Umbilical cord (tissue), 2 donors: Measurements from ENCODE around the gene CPAMD8. TPM values are rescaled to one million over a fixed set of nuclear protein-coding genes. Genes with fewer than 3 reads are reported as not detected.
"Not testable (repeated sequence)": the region's sequence is repeated elsewhere in the genome, so short reads cannot be mapped to it uniquely, and the experiment has no call there.

Experiments
- DNase-seq: peaks from one replicate; pipeline ENCODE4 v3.0.0-alpha.2; 2015; ENCODE audit warnings: low spot score
- total RNA-seq: library from RNA; depleted of rRNA; stranded (reverse); fragments of >200 nt; gene quantifications from one replicate; pipeline ENCODE4 v1.2.3, GENCODE V29; 2014; ENCODE audit warnings: low replicate concordance; ENCODE audit not compliant: insufficient read depth

The CPAMD8 gene
- total RNA-seq, 1 donor from 2014 or later, result 11.3 TPM

DNA sequence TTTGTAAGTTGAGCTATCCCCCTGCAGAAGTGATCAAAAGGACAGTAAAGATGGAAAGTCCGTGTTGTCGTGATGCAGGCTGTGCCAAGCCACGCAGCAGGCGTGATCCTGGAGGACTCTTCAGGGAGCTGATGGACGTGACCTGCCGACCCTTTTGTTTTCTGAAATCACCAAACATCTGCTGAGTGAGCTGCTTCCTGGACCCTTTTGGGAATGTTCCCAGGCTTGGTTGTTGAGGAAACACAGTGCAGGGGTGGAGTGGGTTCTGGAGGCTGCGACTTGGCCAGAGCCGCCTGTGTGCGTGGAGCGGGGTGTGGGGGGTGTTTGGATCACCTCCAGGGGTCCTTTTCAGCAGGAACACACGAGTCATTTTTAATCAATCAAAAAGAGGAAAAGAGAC is 15.4 kb upstream of the CPAMD8 start:
- DNase-seq, result peak; percentile 49

DNA sequence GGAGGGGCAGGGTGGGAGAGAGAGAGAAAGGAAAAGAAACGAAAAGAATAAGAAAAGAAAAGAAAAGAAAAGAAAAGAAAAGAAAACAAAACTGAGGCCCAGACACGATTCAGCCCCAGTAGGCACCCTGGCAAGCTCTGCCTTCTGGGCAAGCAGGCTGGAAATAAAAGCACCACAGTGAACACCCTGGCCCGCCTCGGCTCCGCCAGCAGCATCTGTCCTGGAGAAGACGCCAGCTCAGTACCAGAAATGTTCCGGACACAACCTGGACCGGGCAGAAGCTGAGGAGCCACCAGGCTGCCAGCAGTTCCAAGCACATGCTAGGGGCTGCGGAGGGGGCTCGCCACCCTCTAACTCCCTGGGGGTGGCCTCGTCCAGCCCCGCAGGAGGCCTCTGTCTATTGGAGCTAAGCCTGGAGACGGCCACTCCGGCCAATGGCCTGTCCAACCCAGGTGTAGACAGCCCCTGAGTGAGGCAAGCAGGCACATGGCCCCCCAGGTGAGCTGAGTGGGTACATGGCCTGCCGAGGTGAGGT is 11.4 kb upstream of the CPAMD8 start:
- DNase-seq, result no peak

GRCh38 chr19:17037184-17037583 is 10.6 kb upstream of the CPAMD8 start:
- DNase-seq, result no peak

- no peak for DNase-seq
Observed at GRCh38 chr19:17036640-17037039, 10.0 kb upstream of the CPAMD8 start.

- DNase-seq, result no peak
Observed at GRCh38 chr19:17035842-17036424, 9.3 kb upstream of the CPAMD8 start.

GRCh38 chr19:17031741-17032140 is 5.1 kb upstream of the CPAMD8 start:
- no peak for DNase-seq

- DNase-seq, result no peak
Observed at GRCh38 chr19:17027535-17027975, 945 bp upstream of the CPAMD8 start.

DNA sequence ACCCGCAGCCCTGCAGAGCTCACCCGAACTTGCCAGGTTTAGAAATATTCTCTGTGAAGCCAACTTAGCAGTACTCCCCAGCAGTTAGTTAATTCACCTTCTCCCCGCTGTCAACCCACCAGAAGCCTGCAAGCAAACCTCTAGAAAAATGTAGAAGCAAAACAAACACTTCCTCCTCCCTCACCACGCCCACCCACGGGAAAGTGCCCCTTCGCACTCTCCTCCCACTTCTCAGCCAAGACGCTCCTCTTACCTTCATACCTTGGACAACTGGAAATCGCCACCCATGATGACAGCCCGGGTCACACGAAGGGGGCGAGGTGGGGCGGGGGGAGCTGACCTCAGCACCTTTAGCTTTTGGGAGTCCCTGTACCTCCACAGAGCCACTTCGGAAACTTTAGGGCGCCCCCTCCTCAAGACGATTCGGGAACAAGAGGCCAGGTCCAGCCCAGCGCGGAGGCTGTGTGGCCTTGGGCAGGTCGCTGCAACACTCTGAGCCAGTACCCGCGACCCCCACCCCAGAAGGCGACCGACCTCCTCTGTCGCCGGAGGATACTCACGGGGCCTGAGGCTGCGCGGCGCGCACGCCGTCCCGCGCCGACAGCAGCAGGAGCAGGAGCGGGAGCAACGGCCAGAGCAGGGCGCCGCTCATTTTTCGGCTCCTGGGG is 485 bp downstream of the CPAMD8 start:
- DNase-seq, result peak; percentile 31

- DNase-seq, result no peak
Observed at GRCh38 chr19:17025361-17025760, 1.2 kb downstream of the CPAMD8 start.

DNA sequence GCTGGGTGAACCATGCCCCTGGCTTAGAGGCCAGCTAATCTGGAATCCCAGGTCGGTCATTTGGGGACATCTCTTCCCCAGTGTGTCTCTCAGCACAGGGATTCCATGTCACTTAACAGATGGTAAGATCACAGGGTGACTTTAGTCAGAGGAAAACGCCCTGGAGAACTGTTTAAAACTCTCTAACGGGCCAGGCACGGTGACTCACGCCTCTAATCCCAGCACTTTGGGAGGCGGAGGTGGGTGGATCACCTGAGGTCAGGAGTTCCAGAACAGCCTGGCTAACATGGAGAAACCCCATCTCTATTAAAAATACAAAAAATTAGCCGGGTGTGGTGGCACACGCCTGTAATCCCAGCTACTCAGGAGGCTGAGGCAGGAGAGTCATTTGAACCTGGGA is 1.7 kb downstream of the CPAMD8 start:
- DNase-seq, result not testable (repeated sequence)

DNA sequence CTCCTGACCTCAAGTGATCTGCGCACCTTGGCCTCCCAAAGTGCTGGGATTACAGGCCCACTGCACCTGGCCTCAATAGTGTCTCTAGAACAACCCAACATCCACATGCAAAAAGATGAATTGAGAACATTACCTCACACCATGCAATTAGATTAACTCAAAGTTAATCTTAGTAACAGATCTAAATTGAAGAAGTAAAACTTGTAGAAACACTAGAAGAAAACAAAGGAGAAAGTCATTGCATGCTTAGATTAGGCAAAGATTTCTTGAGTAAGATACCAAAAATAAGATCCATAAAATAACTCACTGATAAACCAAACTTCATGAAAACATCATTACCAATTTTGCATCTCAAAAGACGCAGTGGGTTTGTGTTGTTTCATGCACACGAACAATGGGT is 2.8 kb downstream of the CPAMD8 start:
- DNase-seq, result no peak

GRCh38 chr19:17022738-17023137 is 3.9 kb downstream of the CPAMD8 start:
- DNase-seq, result no peak

GRCh38 chr19:17021793-17022590 is 4.6 kb downstream of the CPAMD8 start:
- no peak for DNase-seq

DNA sequence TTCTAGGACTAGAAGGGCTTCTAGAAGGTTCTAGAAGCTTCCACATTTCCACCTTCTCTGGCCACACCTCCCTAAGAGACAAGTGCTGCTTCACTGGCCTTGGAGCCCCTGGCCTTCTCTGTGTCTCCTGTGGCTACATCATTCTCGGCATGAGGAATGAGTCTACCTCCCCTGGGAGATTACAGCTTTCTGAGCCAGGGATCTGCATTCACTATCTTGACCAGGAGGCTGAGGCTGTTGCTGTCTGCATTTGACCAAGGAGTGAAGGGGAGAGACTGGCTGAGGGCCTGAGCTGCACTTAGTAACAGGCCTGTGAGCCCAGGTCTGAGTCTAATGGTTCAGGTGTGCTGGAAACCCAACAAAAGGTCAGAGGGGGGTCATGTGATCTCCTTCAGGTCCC is 5.3 kb downstream of the CPAMD8 start:
- no peak for DNase-seq

DNA sequence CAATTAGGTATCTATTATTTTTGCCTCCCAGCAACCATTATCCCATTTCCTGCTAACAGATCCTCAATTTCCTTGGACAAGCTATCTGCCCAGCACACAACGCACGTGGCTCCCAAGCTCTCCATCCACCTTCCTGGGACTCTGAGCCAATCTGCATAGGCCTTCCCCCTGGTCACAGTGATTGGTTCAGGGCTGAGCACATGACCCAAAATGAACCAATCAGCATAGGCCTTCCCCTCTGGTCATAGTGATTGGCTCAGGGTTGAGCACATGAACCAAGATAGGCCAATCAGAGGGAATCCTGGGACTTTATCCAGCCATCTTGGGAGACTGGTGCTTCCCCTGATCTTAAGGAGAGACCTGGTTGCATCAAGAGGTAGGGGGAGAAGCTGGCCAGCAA is 5.8 kb downstream of the CPAMD8 start:
- no peak for DNase-seq

DNA sequence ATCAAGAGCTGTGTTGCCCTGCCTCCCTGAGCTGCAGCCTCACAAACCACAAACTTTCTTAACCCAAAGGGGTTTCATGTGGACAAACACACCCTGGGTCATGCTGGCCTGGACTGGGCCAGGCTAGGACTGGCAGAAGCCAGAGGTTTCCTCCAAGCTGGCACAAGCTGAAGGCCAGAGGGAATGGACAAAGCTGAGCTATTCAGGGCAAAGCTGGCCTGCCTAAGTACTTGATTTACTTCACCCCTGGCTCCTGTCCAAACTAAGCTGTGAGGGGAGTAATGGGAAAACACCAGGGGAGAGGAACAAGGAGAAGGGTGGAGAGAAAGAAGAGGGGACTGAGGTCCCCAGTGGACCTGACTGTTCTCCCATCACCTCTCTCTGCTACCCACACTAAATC is 6.2 kb downstream of the CPAMD8 start:
- DNase-seq, result peak; percentile 16

DNA sequence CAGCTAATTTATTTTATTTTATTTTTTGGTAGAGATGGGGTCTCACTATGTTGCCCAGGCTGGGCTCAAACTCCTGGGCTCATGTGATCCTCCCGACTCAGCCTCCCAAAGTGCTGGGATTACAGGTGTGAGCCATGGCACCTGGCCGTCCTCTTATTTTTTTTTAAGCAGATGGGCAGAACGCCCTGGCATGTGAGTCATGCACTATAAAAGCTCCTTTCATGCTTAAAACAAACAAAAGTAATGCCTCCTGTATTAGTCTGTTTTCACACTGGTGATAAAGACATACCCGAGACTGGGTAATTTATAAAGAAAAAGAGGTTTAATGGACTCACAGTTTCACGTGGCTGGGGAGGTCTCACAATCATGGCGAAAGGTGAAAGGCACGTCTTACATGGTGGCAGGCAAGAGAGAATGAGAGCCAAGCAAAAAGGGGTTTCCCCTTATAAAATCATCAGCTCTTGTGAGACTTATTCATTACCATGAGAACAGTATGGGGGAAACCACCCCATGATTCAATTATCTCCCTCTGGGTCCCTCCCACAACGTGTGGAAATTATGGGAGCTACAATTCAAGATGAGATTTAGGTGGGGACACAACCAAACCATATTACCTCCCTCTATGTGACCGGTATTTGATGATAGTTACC is 12.3 kb downstream of the CPAMD8 start:
- not testable (repeated sequence) for DNase-seq

GRCh38 chr19:17011485-17011884 is 15.1 kb downstream of the CPAMD8 start:
- no peak for DNase-seq

GRCh38 chr19:17006579-17006978 is 20.0 kb downstream of the CPAMD8 start:
- DNase-seq, result no peak

- DNase-seq, result no peak
Observed at GRCh38 chr19:17005000-17005399, 21.6 kb downstream of the CPAMD8 start.

- no peak for DNase-seq
Observed at GRCh38 chr19:17004386-17004785, 22.2 kb downstream of the CPAMD8 start.

GRCh38 chr19:17002455-17002854 is 24.2 kb downstream of the CPAMD8 start:
- no peak for DNase-seq
